ENCODE measurements around the gene RPS27L.

DNA sequence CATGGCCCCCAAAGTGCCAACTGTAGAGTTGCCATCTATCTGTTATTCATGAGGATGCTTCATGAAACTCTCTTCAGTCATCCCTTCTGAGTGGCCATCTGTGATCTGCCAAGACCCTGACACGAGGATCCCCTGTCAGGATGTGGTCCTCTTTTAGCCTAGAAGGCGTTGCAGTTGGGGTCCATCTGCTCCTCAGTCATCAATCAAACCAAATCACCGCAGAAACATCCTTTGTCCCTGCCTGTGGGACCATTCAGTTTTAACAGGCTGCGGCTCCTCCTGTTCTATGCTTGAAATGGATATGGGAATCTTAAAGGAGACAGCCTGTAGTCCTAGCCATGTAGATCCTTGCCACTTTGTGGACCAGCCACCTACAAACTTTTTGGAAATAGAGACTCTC, 5.9 kb upstream of the RPS27L start:
- TF ChIP-seq, protein P1, sequence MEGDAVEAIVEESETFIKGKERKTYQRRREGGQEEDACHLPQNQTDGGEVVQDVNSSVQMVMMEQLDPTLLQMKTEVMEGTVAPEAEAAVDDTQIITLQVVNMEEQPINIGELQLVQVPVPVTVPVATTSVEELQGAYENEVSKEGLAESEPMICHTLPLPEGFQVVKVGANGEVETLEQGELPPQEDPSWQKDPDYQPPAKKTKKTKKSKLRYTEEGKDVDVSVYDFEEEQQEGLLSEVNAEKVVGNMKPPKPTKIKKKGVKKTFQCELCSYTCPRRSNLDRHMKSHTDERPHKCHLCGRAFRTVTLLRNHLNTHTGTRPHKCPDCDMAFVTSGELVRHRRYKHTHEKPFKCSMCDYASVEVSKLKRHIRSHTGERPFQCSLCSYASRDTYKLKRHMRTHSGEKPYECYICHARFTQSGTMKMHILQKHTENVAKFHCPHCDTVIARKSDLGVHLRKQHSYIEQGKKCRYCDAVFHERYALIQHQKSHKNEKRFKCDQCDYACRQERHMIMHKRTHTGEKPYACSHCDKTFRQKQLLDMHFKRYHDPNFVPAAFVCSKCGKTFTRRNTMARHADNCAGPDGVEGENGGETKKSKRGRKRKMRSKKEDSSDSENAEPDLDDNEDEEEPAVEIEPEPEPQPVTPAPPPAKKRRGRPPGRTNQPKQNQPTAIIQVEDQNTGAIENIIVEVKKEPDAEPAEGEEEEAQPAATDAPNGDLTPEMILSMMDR (IDR thresholded peaks at IDR 0.05), result no peak
- TF ChIP-seq POLR2A (IDR thresholded peaks at IDR 0.05), result no peak

Measured in adrenal gland (tissue), 5 donors.